HG02798 (cell line): Measurements from ENCODE around the gene ANKRD30BL.
"Not testable (repeated sequence)": the region's sequence is repeated elsewhere in the genome, so short reads cannot be mapped to it uniquely, and the experiment has no call there.

Experiments
- ATAC-seq: cut with Tn5 transposase; IDR thresholded peaks from one replicate; pipeline ENCODE4 v1.9.1; 2021; ENCODE audit warnings: mild to moderate bottlenecking; ENCODE audit not compliant: unreplicated experiment, poor library complexity

ANKRD30BL gene, protein sequence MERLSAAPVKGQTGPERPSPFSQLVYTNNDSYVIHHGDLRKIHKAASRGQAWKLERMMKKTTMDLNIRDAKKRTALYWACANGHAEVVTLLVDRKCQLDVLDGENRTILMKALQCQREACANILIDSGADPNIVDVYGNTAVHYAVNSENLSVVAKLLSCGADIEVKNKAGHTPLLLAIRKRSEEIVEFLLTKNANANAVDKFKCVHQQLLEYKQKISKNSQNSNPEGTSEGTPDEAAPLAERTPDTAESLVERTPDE

DNA sequence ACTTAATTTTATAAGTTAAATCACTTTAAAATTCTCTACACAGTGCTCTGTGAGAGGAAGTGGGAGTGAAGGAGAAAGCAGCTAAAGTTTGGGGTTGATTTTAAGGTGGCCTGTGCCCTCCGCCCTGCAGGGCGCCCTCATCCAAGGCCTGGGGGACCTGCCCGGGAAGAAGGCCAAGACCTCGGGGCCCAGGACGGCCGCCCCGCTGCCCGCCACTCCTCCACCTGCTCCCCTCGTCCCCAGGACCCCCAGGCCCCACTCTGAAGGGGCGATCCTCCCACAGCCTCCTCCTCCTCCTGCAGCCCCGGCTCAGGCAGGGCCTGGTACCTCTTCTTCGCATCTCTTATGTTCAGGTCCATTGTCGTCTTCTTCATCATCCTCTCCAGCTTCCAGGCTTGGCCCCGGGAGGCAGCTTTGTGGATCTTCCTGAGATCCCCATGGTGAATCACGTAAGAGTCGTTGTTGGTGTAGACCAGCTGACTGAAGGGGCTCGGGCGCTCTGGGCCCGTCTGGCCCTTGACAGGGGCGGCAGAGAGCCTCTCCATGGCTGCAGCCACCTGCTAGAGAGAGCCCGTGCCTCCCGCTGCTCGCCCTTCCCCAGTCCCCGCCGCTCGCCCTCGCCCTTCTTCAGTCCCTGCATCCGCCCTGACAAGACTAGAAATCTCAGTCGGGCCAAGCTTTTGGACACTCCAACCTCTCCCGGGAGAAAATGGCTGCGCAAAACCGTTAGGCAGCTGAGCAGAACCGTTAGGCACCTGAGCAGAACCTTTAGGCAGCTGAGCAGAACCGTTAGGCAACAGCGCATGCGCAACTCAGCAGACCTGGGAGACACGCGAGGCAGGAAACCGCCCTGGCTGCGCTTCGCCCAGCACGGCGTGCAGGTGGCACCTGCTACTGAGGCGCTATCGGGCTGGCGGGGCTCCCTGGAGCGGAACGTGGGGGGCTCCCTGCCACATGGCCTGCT lies at the start of gene ANKRD30BL:
Gene ANKRD30BL, minus strand, starts transcription at position 792 of the 964 bp plus-strand sequence. Its CDS starts 247 bp downstream, at position 545.
- ATAC-seq: not testable (repeated sequence)

DNA sequence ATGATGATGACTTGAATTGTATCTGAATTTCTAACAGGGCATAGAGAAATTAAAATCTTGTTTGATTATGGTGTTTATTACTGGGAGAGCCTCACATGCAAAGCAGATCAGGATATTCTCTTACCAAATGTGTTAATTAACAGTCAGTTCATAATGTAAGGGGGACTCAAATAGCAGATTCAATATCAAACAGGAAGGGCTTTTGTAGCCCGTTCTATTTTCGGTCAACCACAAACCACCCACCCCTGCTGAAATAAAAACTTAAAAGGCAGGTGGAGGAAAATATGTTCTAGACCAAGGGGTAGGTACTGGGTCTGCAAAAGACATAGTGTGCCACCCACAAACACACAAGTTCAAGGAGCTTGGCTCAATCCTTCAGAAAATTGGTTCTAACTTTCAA lies 41.1 kb upstream of the ANKRD30BL start:
- ATAC-seq: not testable (repeated sequence)

DNA sequence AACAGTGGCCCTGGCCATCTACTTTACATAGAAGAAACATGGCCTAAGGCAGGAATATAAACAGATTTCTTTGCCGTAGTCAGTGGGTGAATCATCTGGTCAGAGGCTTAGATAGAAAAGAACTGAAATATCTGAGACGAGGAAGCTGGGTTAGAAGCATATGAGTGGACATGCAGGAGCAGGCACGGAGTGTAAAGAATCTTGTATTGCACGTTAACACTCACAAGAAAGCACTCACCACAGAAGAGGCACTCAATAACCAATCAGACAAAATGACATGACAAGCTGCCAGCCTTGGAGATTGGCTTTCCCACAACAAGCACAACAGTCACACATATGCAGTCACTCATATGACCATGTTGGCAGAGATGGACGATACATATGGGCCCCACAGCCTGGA lies 31.1 kb upstream of the ANKRD30BL start:
- not testable (repeated sequence) for ATAC-seq

DNA sequence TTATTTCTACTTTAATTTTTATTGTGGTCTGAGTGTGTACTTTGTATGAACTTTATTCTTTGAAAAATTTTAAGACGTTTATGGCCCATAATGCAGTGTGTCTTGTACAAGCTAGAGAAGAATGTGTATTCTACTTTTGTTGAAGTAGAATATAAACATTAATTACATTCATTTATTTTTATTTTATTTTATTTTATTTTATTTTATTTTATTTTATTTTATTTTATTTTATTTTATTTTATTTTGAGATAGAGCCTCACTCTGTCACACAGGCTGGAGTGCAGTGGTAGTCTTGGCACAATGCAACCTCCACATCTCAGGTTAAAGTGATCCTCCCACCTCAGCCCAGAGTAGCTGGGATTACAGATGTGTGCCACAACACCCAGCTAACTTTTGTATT lies 5.3 kb upstream of the ANKRD30BL start:
- ATAC-seq: not testable (repeated sequence)

DNA sequence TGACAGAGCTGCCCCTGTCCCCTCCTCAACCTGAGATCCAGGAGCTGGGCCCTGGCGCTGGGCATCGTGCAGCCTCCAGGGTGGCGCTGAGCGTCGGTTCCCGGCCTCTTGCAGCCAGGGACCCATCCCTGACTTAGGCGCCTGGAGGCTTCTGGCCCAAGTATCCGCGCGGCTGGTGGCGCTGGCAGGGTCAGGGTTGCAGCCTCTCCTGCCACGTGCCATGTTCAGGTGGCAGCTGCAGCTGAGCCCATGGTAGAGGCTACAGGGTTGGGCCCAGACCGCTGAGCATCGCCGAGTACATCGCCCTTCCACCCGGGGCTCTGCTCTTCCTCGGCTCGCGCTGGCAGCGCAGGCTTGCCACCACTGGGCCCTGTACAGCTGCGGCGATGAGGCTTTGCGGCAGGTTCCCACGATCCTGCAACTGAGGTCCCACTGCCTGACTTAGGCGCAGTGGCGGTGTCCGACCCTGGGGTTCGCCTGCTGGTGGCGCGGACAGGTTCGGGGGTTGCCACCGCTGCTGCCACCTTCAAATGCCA lies 441 bp upstream of the ANKRD30BL start:
- ATAC-seq: not testable (repeated sequence)

DNA sequence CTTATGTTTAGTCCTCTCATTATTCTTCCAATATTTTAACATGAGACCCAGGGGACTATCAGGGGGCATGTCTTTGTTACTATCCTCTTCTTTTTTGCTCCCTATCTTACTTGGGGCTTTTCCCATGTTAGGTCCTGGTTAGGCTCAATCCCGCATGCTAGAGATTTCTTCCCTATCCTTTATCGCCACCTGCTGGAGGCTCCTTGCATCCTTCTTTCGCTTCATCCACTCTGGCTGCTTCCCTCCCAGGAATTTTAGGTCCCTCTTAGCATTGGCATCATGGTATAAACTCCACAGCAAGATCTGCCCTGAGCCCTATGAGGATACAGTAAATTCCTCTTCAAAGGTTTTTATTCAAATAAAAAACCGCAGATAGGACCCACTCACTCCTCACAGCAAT lies 15.0 kb downstream of the ANKRD30BL start:
- ATAC-seq: not testable (repeated sequence)
